ENCODE results near the gene SUPT7L.
"Not testable (repeated sequence)": the region's sequence is repeated elsewhere in the genome, so short reads cannot be mapped to it uniquely, and the experiment has no call there.

Gene SUPT7L

GRCh38 chr2:27685577-27685976 lies 22.2 kb upstream of the SUPT7L start:
- DNase-seq (ENCODE audit: low read depth, low spot score): no peak

GRCh38 chr2:27685006-27685405 lies 21.6 kb upstream of the SUPT7L start:
- not testable (repeated sequence) for DNase-seq (ENCODE audit: low read depth, low spot score)

GRCh38 chr2:27683390-27684071 lies 20.1 kb upstream of the SUPT7L start:
- DNase-seq (ENCODE audit: low read depth, low spot score): peak; percentile 79

DNA sequence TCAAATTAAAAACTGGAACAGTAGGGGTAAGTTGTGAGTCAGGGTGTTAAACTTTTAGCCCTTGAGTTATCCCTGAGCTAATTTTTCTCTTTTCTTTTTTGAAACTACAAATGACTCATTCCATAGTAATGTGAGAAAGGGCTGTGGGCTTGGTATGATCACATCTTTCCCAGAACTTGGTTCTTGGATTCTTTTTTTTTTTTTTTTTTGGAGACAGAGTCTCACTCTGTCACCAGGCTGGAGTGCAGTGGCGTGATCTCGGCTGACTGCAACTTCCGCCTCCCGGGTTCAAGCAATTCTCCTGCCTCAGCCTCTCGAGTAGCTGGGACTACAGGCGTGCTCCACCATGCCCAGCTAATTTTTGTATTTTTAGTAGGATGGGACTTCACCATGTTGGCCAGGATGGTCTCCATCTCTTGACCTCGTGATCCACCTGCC lies 18.9 kb upstream of the SUPT7L start:
- not testable (repeated sequence) for DNase-seq (ENCODE audit: low read depth, low spot score)

DNA sequence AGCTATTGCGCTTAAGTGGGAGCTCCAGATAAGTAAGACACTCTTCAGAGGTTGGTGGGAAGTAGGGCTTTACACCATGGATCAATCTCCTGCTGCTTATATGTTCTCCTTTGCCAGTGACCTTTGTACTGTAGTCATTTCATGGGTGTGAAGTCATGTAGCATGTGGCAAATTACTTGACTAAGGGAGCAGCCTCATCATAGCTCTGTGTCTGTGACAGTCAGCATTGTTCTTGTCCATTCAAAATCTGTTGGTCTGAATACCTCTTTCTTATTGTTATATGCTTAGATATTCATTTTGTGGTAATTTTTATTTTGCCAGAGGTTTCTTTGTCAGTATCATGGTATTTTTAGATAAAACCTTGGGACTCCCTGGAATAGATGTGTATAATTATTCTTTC lies 18.4 kb upstream of the SUPT7L start:
- no peak for DNase-seq (ENCODE audit: low read depth, low spot score)

DNA sequence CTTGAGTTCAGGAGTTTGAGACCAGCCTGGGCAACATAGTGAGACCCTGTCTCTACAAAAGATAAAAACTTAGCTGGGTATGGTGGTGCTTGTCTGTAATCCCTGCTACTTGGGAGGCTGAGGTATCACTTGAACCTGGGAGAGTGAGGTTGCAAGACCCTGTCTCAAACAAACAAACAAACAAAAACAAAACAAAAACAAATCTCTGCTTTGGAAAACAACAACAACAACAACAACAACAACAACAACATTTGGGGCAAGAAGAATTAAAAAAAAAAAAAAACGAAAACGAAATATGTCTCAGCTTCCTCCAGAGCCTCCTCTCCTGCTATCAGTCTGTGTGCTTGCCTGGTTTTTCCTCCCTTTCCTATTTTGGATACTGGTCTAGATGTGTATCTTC lies 17.2 kb upstream of the SUPT7L start:
- no peak for DNase-seq (ENCODE audit: low read depth, low spot score)

DNA sequence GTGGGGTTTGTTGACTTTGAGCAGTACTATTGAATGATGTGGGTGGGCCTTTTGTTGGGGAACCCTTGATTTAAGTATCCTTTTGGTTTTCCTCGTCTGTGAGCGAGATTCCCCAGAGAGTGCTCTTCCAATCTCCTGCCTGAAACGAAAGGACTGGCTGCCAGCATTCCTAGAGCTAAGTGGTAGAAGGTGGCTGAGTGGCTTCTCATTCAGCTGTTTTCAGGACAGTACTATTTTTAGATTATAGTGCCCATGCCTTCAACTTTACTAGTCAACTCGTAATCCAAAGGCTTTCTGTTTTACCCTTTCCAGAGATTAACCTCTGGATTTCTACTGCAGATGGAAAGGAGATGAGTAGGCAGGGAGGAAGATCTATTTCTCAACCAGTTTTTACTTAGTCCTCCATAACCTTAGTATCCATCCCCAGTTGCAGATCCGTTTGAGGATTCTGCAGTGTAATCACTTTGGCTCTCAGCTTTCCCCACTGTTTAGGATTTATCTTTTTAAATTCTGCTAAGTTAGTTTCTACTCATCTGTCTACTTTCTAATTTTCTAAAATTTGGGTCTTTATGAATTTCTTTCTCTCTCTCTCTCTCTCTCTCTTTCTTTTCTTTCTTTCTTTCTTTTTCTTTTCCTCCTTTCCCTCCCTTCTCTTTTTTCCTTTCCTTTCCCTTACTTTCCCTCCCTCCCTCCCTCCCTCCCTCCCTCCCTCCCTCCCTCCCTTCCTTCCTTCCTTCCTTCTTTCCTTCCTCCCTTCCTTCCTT lies 9.5 kb upstream of the SUPT7L start:
- no peak for DNase-seq (ENCODE audit: low read depth, low spot score)

GRCh38 chr2:27671235-27671634 lies 7.8 kb upstream of the SUPT7L start:
- DNase-seq (ENCODE audit: low read depth, low spot score): no peak

DNA sequence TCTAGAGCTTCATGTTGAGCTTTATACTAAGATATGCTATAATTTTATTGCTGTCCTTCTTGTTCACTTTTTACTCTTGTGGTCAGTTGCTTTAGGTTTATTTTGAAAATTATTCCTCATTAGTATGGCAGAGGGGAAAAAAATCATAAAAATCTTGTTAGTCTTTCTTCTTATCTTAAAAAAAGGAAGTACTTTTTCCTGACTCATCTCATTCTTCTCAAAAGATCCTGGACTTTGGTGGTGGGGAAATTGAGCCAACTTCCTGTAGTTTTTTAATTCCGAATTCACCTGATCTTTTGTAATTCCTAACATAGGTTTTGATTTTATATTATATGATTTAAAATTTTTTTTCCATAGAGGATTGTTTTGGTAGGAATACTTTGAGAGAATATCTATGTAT lies 4.0 kb upstream of the SUPT7L start:
- DNase-seq (ENCODE audit: low read depth, low spot score): no peak

- DNase-seq (ENCODE audit: low read depth, low spot score): no peak
Observed at GRCh38 chr2:27664622-27665363, 1.4 kb upstream of the SUPT7L start.

DNA sequence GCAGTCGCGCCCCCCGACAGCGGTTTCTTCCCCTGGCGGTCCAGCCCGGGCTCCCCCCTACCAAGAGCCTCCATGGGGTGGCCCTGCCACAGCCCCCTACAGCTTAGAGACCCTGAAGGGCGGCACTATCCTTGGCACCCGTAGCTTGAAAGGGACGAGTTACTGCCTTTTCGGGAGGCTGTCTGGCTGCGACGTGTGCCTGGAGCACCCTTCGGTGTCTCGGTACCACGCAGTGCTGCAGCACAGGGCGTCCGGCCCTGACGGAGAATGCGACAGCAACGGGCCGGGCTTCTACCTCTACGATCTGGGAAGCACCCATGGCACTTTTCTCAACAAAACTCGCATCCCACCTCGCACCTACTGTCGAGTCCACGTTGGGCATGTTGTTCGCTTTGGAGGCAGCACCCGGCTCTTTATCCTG lies 750 bp upstream of the SUPT7L start:
- no peak for DNase-seq (ENCODE audit: low read depth, low spot score)

DNA sequence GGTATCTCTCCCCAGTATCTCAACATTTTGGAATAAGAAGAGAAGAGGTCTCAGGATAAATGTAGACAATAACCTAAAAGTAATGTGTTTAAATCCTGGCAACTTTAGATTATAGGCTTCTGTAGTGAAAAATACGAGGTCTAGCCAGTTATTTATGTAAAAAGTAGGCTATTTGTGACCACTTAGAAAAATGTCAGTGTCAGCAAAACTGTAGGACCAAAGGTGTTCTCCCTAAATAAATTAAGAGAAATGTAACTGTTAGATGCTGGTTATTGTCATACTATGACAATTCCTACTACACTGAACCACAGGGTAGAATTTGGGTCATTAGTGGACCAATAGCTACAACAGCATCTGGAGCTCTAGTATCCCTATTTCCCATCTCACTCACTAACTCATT lies 2.0 kb downstream of the SUPT7L start:
- DNase-seq (ENCODE audit: low read depth, low spot score): no peak

DNA sequence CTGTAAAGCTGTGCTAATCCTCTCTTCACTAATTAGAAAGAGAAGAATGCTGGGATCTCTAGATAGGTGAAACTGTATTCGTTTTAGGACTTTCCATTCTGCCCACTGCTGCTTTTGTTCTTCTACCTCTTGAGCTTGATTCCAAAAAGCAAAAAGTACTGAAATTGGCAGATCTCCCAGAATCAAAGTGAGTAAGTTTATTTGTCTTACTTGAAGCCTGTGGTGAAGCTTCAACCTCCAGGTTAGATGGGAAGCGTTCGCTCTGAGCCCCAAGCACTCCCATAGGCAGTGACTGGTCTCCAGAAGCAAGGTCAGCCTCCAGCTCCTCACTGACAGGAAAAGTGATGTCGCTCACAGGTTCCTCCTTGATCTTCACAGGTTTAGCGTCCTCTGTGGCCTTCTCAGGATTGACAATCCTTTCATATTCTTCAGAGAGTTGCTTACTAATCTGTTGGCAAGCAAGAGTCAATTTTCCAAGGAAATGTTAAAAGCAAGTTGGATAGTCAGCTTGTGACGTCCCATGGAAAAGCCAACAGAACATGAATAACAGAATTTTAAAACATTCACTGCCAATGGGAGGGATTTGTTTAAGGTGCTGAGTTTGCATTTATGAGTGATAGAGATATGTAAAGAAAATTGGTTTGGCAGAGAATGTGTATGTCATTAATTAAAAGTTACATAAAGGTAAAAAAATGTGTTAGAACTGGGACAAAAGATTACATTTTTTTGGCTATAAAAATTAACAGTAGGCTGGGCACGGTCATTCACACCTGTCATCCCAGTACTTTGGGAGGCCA lies 8.1 kb downstream of the SUPT7L start:
- peak; percentile 72 for DNase-seq (ENCODE audit: low read depth, low spot score)

DNA sequence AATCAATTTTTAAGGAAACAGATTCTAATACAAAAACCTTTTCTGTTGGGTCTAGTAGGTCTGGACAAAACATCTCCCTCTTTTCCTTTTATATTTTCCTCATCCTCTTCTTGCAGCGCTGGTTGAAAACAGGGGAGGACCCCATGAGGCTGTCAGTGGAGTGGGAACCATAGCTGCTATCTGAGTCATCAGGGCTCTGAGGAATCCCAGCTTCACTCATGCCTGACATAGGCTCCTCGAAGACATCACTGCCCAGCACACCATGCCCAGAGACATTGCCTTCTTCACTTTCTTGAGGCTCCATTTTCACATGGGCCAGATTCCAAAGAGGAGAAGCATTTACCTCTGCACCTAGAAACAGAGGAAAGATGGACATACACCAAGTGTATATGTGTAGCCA lies 10.0 kb downstream of the SUPT7L start:
- DNase-seq (ENCODE audit: low read depth, low spot score): no peak

DNA sequence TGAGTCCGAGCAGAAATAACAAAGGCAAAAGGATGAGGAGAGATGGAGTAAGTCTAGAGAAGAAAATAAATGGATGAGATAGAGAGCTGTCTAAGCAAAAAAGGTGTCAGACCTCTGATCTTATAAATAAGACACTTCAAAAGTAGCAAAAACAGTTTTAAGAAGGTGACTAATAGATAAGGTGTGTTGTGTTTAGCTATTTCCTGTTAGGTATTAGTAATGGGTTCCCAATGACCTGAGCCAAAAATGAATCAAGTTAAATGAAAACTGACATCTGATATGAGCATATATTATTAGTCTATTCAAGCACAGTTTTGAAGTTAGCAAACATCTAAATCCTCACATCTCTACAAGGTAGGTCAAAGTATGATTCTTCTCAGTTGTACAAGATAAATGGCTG lies 10.6 kb downstream of the SUPT7L start:
- DNase-seq (ENCODE audit: low read depth, low spot score): no peak

GRCh38 chr2:27652341-27652740 lies 11.1 kb downstream of the SUPT7L start:
- DNase-seq (ENCODE audit: low read depth, low spot score): no peak

DNA sequence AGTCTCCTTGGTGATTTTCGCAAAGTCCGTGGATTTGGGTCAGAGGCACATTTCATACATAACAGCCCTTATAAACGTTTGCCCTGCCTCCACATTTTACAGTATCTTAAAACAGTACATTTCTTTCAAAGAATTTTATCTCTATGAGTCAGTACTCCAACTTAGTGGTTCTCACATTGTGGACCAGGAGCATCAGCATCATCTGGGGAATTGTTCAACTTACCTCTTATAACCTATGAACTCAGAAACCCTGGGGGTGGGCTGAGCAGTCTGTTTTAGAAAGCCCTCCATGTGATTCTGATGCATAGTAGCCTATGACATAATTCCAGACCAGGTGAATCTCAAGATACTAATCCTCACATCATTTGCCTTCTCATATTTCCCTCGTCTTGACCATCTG lies 12.4 kb downstream of the SUPT7L start:
- no peak for DNase-seq (ENCODE audit: low read depth, low spot score)

GRCh38 chr2:27647737-27648136 lies 15.7 kb downstream of the SUPT7L start:
- DNase-seq (ENCODE audit: low read depth, low spot score): no peak

DNA sequence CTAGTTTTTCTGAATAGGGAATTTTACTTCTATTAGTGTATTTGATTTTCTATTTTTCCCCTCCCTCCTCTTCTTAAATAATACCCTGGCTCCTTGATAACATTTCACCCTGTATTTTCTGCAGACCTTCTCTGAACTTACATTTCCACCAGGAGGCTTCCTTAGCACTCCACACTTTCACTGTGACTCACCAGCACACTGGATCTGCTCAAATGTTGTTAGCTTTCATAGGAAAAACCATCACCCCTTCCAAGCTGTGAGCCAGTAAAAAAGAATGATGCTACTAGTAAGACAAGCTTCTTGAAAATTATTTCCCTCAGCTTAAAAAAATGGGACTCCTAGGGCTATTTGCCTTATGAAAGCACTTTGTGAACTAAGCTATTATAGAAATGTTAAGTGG lies 16.1 kb downstream of the SUPT7L start:
- no peak for DNase-seq (ENCODE audit: low read depth, low spot score)

- DNase-seq (ENCODE audit: low read depth, low spot score): no peak
Observed at GRCh38 chr2:27645197-27645596, 18.2 kb downstream of the SUPT7L start.

DNA sequence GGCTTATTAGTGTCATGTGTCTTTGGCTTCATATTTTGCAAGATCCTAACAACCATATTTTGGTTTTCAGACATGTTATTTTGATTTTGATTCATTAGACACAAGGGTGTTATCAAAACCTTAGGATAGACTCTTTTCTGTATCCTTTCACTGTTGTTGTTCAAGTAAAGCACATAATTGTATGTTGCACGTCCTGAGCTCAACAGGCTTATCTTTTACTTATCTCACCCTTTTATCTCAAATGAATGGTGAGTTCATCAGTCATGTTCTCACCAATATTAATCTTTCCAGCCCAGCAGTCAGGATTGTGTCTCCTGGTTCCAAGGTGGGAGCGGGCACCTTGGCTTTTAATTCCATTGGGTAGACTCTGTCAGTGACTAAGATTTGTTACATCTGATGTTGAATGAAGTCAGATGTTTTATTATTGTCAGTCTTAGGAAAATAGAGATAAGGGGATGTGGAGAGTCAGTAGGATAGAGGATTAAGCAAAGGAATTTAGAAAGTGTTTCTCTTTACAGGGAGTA lies 22.6 kb downstream of the SUPT7L start:
- no peak for DNase-seq (ENCODE audit: low read depth, low spot score)

- DNase-seq (ENCODE audit: low read depth, low spot score): no peak
Observed at GRCh38 chr2:27638709-27639108, 24.7 kb downstream of the SUPT7L start.

All from smooth muscle cell of the brain vasculature (primary cell).